SHP77 treated with DMSO at 0.1 percent for 48 hours (cell line): ENCODE results near the gene ATE1.
"Not testable (repeated sequence)": the region's sequence is repeated elsewhere in the genome, so short reads cannot be mapped to it uniquely, and the experiment has no call there.

Source experiments
- DNase-seq: peaks from one replicate; lab custom pipeline; 2025; lab: John Stamatoyannopoulos, UW

The ATE1 gene

DNA sequence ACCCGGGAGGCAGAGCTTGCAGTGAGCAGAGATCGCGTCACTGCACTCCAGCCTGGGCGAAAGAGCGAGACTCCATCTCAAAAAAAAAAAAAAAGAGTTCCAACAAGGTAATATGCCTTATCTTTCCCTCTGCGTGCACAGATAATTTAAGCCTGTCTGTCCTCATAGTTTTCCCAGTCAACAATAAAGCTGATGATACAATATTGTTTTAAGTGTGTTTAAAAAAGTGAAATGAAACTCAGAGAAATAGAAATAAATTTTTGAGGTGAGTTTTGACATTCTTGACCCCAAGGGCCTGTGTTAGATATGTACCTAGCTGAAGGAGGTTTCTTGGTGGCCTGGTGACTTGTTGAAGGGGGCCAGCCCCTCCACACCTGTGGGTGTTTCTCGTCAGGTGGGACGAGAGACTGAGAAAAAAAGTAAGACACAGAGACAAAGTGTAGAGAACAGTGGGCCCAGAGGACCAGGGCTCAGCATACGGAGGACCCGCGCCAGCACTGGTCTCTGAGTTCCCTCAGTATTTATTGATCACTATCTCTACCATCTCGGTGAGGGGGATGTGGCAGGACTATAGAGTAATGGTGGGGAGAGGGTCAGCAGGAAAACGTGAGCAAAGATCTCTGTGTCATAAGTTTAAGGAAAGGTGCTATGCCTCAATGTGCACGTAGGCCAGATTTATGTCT, 1.9 kb upstream of the ATE1 start:
- DNase-seq: not testable (repeated sequence)

- DNase-seq: no peak
Measured at GRCh38 chr10:121928528-121928884, 675 bp upstream of the ATE1 start.

- no peak for DNase-seq
Measured at GRCh38 chr10:121927318-121927840, 452 bp downstream of the ATE1 start.

DNA sequence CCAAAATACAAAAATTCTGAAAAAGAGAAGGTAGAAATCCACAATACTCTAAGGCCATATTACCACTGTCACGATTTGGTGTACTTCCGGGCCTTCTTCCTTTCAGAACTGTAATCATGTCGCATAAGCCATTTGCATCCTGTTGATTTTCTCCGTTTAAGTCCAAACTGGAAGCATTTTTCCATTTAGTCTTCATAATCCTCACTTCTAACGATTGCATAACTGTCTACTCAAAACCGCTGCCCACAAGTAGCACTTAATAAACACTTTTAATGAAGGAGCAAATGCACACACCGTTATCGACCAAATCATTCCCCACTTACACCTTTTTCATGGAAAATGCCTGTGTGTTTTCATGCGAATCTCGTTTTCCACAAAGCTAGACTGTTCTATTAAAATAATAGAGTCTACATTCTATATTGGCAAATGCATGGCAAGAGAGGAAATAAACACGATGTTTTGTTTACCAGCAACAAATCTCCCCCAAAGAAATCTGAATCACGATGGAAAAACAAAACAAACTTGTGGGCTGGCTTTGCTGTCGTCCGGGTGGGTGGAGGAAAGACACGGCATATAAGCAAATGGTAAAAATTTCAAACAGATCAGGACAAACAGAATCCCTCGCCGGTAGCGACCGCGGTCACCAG, 1.0 kb downstream of the ATE1 start:
- DNase-seq: no peak

DNA sequence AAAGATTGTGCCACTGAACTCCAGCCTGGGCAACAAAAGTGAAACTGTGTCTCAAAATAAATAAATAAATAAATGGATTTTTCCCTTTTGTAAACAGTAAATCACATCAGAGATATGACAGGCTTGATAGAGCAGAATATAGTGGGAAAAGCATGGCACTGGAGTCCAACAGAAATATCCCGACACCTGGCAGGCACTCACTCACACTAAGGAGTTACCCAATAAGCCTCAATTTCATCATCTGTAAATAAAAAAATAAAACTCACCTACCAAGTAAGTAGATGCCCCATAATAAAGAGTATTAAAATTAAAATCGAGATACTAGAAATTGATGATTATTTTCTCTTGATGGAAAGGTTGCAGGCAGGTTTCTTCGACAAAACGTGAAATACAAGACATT, 1.7 kb downstream of the ATE1 start:
- no peak for DNase-seq

- DNase-seq: no peak
Measured at GRCh38 chr10:121921238-121921931, 6.4 kb downstream of the ATE1 start.

DNA sequence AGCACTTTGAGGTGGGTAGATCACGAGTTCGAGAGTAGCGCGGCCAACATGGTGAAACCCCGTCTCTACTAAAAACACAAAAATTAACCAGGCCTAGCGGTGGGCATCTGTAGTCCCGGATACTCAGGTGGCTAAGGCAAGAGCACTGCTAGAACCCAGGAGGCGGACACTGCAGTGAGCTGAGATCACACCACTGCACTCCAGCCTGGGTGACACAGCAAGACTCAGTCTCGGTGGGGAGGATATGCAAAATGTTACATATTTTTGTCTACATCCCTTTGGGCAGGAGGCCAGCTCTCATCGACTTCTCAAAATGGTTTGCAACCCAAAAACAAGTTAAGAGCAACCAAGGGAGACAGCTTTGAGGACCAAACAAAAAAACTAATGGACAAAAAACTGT, 8.2 kb downstream of the ATE1 start:
- DNase-seq: no peak

- not testable (repeated sequence) for DNase-seq
Measured at GRCh38 chr10:121918800-121919199, 9.0 kb downstream of the ATE1 start.

DNA sequence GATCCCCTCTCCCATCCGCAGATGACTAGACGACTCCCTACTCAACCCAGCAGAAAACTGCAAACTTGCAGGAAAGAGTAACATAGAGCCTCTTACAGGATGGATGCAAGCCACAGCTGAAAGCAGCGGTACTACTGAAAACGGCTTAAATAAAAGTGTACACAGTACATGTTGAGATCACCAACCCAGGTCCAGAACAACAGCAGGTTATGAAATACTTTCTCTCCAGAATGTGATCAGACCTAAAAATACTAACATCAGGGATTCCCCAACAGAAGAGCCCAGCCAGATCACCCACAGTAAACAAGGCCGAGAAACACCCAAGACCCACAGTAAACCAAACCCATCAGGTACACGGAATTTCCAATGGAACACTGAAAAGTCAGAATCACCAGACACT, 13.2 kb downstream of the ATE1 start:
- DNase-seq: no peak

GRCh38 chr10:121911421-121911697, 16.5 kb downstream of the ATE1 start:
- no peak for DNase-seq

GRCh38 chr10:121910673-121911420, 17.0 kb downstream of the ATE1 start:
- no peak for DNase-seq

GRCh38 chr10:121904888-121905287, 22.9 kb downstream of the ATE1 start:
- no peak for DNase-seq

GRCh38 chr10:121900443-121901174, 27.2 kb downstream of the ATE1 start:
- DNase-seq: peak; percentile 66

- DNase-seq: no peak
Measured at GRCh38 chr10:121899727-121900126, 28.1 kb downstream of the ATE1 start.

GRCh38 chr10:121891103-121891502, 36.7 kb downstream of the ATE1 start:
- no peak for DNase-seq

DNA sequence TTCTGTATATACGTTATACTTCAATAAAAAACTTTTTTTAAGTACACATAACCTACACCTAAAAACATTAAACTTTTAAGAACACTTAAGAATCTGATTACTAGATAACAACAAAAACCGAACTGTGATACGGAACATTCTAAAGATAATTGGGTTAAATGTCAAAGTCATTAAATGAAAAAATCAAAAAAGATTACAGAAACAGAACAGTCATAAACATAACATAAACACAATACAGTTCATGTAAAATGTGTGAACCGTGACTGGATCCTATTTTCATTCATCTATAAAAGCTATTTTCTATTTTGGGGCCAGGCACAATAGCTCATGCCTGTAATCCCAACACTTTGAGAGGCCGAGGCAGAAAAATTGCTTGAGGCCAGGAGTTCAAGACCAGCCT, 38.6 kb downstream of the ATE1 start:
- DNase-seq: no peak

- DNase-seq: peak; percentile 4
Measured at GRCh38 chr10:121886997-121887622, 40.7 kb downstream of the ATE1 start.

DNA sequence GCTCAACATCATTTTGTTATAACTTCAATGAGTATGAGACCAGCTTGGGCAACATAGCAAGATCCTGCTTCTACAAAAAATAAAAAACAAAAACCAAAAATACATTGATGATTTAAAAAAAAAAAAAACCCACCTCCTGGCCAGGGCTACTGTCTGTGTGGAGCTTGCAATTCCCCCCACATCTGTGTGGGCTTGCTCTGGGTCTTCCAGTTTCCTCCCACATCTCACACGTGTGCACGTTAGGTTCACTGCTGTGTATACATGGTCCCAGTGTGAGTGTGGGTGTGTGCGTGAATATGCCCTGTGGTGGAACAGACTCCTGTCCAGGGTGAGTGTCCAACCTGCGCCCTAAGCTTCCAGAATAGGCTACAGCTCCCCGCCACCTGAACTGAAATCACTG, 41.6 kb downstream of the ATE1 start:
- DNase-seq: no peak

- no peak for DNase-seq
Measured at GRCh38 chr10:121880895-121881294, 46.9 kb downstream of the ATE1 start.

DNA sequence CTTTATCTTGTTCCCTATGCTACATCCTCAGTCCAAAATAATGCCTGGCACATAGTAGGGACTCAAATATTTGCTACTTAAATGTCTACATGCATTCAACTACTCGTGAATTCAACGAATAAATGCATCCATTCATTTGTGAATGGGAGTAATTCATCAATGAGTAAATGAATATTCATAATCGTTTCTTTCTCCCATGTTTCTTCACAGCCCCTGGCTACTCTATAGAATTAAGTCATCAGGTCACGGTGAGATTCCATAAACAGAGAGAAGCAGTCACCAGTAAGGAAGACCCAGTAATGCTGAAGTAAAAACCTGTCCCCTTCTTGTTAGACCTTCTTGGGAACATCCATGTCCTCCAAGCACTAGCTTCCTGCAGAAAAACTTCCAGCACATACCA, 48.4 kb downstream of the ATE1 start:
- DNase-seq: no peak

DNA sequence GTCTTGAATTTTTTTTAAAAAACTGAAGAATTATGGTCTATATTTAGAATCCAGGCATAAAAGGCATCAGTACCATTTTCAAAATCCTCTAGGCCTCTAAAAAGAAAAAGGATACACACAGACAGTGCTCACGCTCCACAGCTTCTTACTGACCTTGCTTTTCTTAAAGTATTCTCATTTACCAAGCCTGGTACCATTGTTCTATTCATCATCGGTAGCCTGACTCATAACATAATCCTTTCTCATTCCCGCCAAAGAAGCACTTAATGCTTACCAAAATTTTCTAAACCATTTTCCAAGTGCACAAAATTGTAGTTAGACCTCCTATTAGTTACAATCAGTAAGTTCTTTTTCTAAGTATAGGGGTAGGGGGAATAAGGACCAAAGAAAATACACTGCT, 54.6 kb downstream of the ATE1 start:
- no peak for DNase-seq

DNA sequence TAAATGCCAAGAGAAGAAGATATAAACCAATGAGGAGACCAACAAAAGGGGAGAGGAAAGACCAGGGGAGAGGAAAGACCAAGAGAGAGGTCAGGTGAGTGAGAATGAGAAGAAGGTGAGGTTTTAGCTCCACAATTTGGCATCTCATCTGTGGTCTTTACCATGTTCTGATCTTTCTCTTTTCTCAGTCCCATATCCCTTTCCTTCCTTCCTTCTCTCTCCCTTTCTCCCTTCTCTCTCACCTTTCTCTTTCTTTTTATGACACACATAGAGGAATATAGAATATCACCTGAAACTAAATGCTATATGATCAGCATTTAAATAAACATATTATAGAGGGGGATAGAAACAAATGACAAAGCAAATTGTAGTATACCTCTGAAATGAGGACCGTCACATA, 57.4 kb downstream of the ATE1 start:
- no peak for DNase-seq
